K562 (cell line): ENCODE data around the gene MFN1. TPM values are rescaled to one million over a fixed set of nuclear protein-coding genes. Genes with fewer than 3 reads are reported as not detected.

Experiments
- ATAC-seq: fragments of 200-7000 bp; cut with Tn5 transposase; 3 replicates; pipeline ENCODE4 v1.9.1; 2020; ENCODE audit warnings: moderate library complexity
- BruUV-seq: library from RNA; stranded (reverse); fragments of 400-500 nt; replicated peaks from 2 replicates; lab custom pipeline; 2021; lab: Mats Ljungman, UMichigan
- CTCF ChIA-PET: fragments of 300-600 bp; formaldehyde crosslinking; extraction: SDS; loops from one replicate; lab custom pipeline; 2021; ENCODE audit warnings: low intra/inter-chr PET ratio; lab: Yijun Ruan, JAX
- POLR2A ChIA-PET: fragments of 300-600, 350-650 bp; sonication (Branson Sonifier 250); formaldehyde crosslinking; extraction: SDS; loops from one replicate; lab custom pipeline; 2021; ENCODE audit warnings: antibody characterized with exemption, inconsistent platforms; lab: Yijun Ruan, JAX
- DNase-seq, 4 experiments: peaks; one replicate each; pipeline versions ENCODE4 v3.0.0 to v3.0.0-alpha.2; 2011 to 2018; ENCODE audit warnings: low spot score in 3 of 4, mixed read lengths in 3 of 4; ENCODE audit errors: extremely low read depth in 1 of 4
- FAIRE-seq: peaks from 2 replicates; lab custom pipeline; 2011; peaks lifted over from hg19 to GRCh38; lab: Jason Lieb, UNC
- H2AFZ ChIP-seq: 2 replicates; pipeline ENCODE4 v1.6.0; 2011; ENCODE audit warnings: low read depth, low read length, control low read depth, inconsistent platforms
- H3K27ac ChIP-seq: fragments of 200-600 bp; 3 replicates; pipeline ENCODE4 v1.8.0; 2011; ENCODE audit warnings: low read depth, mild to moderate bottlenecking, control low read depth, inconsistent platforms, low read length, moderate library complexity, mixed read lengths; ENCODE audit errors: extremely low read depth
- H3K27me3 ChIP-seq, 2 experiments: fragments of 300-600 bp in 1 of 2; 2 replicates in 1 of 2; 3 replicates in 1 of 2; pipeline versions ENCODE4 v1.6.0 to v1.8.0; 2011; ENCODE audit warnings: inconsistent platforms in 2 of 2, low read length in 2 of 2, mild to moderate bottlenecking in 1 of 2, mixed read lengths in 1 of 2, moderate library complexity in 1 of 2; ENCODE audit not compliant: control insufficient read depth in 2 of 2, insufficient read depth in 2 of 2
- H3K36me3 ChIP-seq: fragments of 300-600 bp; 3 replicates; pipeline ENCODE4 v1.8.0; 2011; ENCODE audit warnings: mild to moderate bottlenecking, low read length, inconsistent platforms; ENCODE audit not compliant: control insufficient read depth, insufficient read depth
- H3K4me1 ChIP-seq, 2 experiments: fragments of 200-600 bp in 1 of 2; replicated peaks in 1 of 2; 2 replicates in 1 of 2; 3 replicates in 1 of 2; pipeline versions ENCODE4 v1.5.1 to v1.8.0; 2011; ENCODE audit warnings: inconsistent platforms in 2 of 2, low read length in 2 of 2, mild to moderate bottlenecking in 1 of 2, mixed read lengths in 1 of 2, moderate library complexity in 1 of 2; ENCODE audit not compliant: control insufficient read depth in 2 of 2, insufficient read depth in 2 of 2
- H3K4me2 ChIP-seq: 2 replicates; pipeline ENCODE4 v1.6.1; 2011; ENCODE audit warnings: low read length, control low read depth, inconsistent platforms, mixed read lengths; ENCODE audit not compliant: insufficient read depth
- H3K4me3 ChIP-seq: fragments of 200-600 bp; sonication (generic), shearing (Covaris generic); 2 replicates; pipeline ENCODE4 v1.5.1; 2016; ENCODE audit warnings: control low read depth, inconsistent platforms
- H3K79me2 ChIP-seq: fragments of 200-600 bp; 3 replicates; pipeline ENCODE4 v1.8.0; 2011; ENCODE audit warnings: low read length, inconsistent platforms; ENCODE audit not compliant: control insufficient read depth, insufficient read depth
- H3K9ac ChIP-seq, 2 experiments: 2 replicates each; pipeline versions ENCODE4 v1.6.0 to v1.6.1; 2011; ENCODE audit warnings: low read depth in 2 of 2, low read length in 2 of 2, control low read depth in 1 of 2, inconsistent platforms in 1 of 2, mild to moderate bottlenecking in 1 of 2, mixed read lengths in 1 of 2; ENCODE audit not compliant: insufficient read depth in 1 of 2
- H3K9me1 ChIP-seq: one replicate; pipeline ENCODE4 v1.6.0; 2011; ENCODE audit warnings: inconsistent platforms, mild to moderate bottlenecking, low read length, moderate library complexity; ENCODE audit not compliant: control insufficient read depth, insufficient read depth
- H3K9me3 ChIP-seq: replicated peaks from 2 replicates; pipeline ENCODE4 v1.5.1; 2011; ENCODE audit warnings: low read depth, low read length, inconsistent platforms; ENCODE audit not compliant: control insufficient read depth, insufficient read depth
- H4K20me1 ChIP-seq: replicated peaks from 2 replicates; pipeline ENCODE4 v1.6.1; 2011; ENCODE audit warnings: low read length, inconsistent platforms, mixed read lengths; ENCODE audit not compliant: control insufficient read depth, insufficient read depth
- CBFA2T3 ChIP-seq: fragments of 450-650 bp; IDR thresholded peaks from 2 replicates; pipeline ENCODE4 v1.6.1; 2017
- DIDO1 ChIP-seq: fragments of 450-650 bp; IDR thresholded peaks from 2 replicates; pipeline ENCODE4 v1.6.1; 2016; ENCODE audit warnings: low read depth, missing biosample characterization, missing genetic modification characterization
- GATAD2B ChIP-seq: fragments of 450-650 bp; IDR thresholded peaks from 2 replicates; pipeline ENCODE4 v1.6.1; 2017; ENCODE audit warnings: mild to moderate bottlenecking, borderline replicate concordance
- HMBOX1 ChIP-seq: sonication (generic); IDR thresholded peaks from 2 replicates; pipeline ENCODE4 v1.6.1; 2016
- MYC ChIP-seq, 2 experiments: fragments of 250-450 bp in 1 of 2; sonication (Bioruptor Pico) in 1 of 2; IDR thresholded peaks; 2 replicates each; pipeline versions ENCODE4 v1.5.1 to v1.6.1; 2012 to 2021; ENCODE audit warnings: low read depth in 2 of 2, borderline replicate concordance in 1 of 2, improper control_type of control experiment in 1 of 2, low read length in 1 of 2, mild to moderate bottlenecking in 1 of 2, moderate library complexity in 1 of 2
- PCBP2 ChIP-seq: fragments of 200-400 bp; formaldehyde crosslinking; IDR thresholded peaks from 2 replicates; pipeline ENCODE4 v1.6.1; 2018; ENCODE audit warnings: low read length, low read depth, mild to moderate bottlenecking, moderate library complexity; ENCODE audit not compliant: poor library complexity, severe bottlenecking
- PHB ChIP-seq: fragments of 250-450 bp; sonication (Bioruptor Pico); IDR thresholded peaks from 2 replicates; pipeline ENCODE4 v1.5.0; 2021
- PML ChIP-seq: IDR thresholded peaks from 2 replicates; pipeline ENCODE4 v1.6.1; 2012; ENCODE audit warnings: low read length, inconsistent platforms
- SAFB2 ChIP-seq: fragments of 200-400 bp; formaldehyde crosslinking; IDR thresholded peaks from 2 replicates; pipeline ENCODE4 v1.6.1; 2018; ENCODE audit warnings: borderline replicate concordance, low read length, low read depth, moderate library complexity; ENCODE audit not compliant: severe bottlenecking
- SLC30A9 ChIP-seq: fragments of 250-450 bp; sonication (Bioruptor Pico); IDR thresholded peaks from 2 replicates; pipeline ENCODE4 v1.8.0; 2022; ENCODE audit warnings: mild to moderate bottlenecking, moderate library complexity
- SRSF3 ChIP-seq: fragments of 200-400 bp; formaldehyde crosslinking; IDR thresholded peaks from 2 replicates; pipeline ENCODE4 v1.6.1; 2016; ENCODE audit warnings: mild to moderate bottlenecking, low read length, moderate library complexity; ENCODE audit not compliant: insufficient read depth
- TFAM ChIP-seq: fragments of 250-450 bp; sonication (Bioruptor Pico); conservative IDR thresholded peaks from 2 replicates; pipeline ENCODE4 v1.5.0; 2021; ENCODE audit warnings: mild to moderate bottlenecking, moderate library complexity
- THRAP3 ChIP-seq: fragments of 450-650 bp; IDR thresholded peaks from 2 replicates; pipeline ENCODE4 v1.6.1; 2016; ENCODE audit warnings: mild to moderate bottlenecking, inconsistent platforms, borderline replicate concordance
- XRCC3 ChIP-seq: fragments of 450-650 bp; IDR thresholded peaks from 2 replicates; pipeline ENCODE4 v1.6.1; 2017; ENCODE audit warnings: mild to moderate bottlenecking, moderate library complexity
- ZFX ChIP-seq: sonication (generic); formaldehyde crosslinking; IDR thresholded peaks from 2 replicates; pipeline ENCODE4 v1.8.0; 2022; ENCODE audit warnings: mild to moderate bottlenecking, missing genetic modification reagents, moderate library complexity
- whole genome bisulfite sequencing: fragments of 100-300 bp; shearing (Covaris generic); methylation state at CpG from one replicate; pipeline ENCODE4 v1.1.6; 2016; ENCODE audit warnings: low coverage, mixed read lengths; ENCODE audit not compliant: insufficient coverage; ENCODE audit errors: missing lambda C conversion rate; 5-methylcytosine and 5-hydroxymethylcytosine counted together
- in situ Hi-C: fragments of 300-500 bp; cut with MboI; formaldehyde crosslinking; loops from 4 replicates; pipeline ENCODE4 v1.15.0; 2018; ENCODE audit warnings: inconsistent platforms, mixed read lengths
- intact Hi-C: fragments of 100-400 bp; cut with micrococcal nuclease; formaldehyde crosslinking; loops from 2 replicates; pipeline ENCODE4 v1.14.2; 2022
- polyA plus RNA-seq, 8 experiments: library from polyadenylated mRNA; depleted of rRNA in 4 of 8; stranded (reverse) in 5 of 8; unstranded in 3 of 8; fragments of >200 nt; fragmentation: Nextera tagmentation in 2 of 8; fragmentation: Illumina TruSeq in 1 of 8; extraction: Ambion mirVana in 2 of 8; extraction: Trizol in 1 of 8; gene quantifications; 2 replicates each; pipeline versions ENCODE4 v1.2.1 to v1.2.3, GENCODE V29; 2011 to 2014; ENCODE audit warnings: inconsistent platforms in 1 of 8, missing spikeins in 1 of 8
- total RNA-seq, 7 experiments: library from RNA; depleted of rRNA in 6 of 7; stranded (reverse); fragments of >200 nt in 6 of 7; fragmentation: Illumina TruSeq in 2 of 7; extraction: Trizol in 2 of 7; gene quantifications; 2 replicates each; pipeline versions ENCODE4 v1.2.1 to v1.2.3, GENCODE V29; 2011 to 2021; ENCODE audit warnings: low replicate concordance in 1 of 7
- TF ChIP-seq, protein P1 (sequence below): fragments of 250-450 bp; sonication (Bioruptor Pico); IDR thresholded peaks from 2 replicates; pipeline ENCODE4 v1.6.1; 2021; ENCODE audit warnings: mild to moderate bottlenecking
- TF ChIP-seq, protein P2 (sequence below): fragments of 250-450 bp; sonication (Bioruptor Pico); IDR thresholded peaks from 2 replicates; pipeline ENCODE4 v1.5.0; 2020; ENCODE audit warnings: mild to moderate bottlenecking, borderline replicate concordance

MFN1 gene
- total and polyA plus RNA-seq, 9 of the 15 experiments (the other 6 are each of a cell fraction or from before 2014, with no cell fraction given), result 10.5 to 42.7 (median 22.6) TPM

- TF ChIP-seq, protein P1, sequence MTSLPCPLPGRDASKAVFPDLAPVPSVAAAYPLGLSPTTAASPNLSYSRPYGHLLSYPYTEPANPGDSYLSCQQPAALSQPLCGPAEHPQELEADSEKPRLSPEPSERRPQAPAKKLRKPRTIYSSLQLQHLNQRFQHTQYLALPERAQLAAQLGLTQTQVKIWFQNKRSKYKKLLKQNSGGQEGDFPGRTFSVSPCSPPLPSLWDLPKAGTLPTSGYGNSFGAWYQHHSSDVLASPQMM (CRISPR knock-in tag), result no peak
- TF ChIP-seq DIDO1 (tag) (no peak), PHB (CRISPR knock-in tag) (no peak)
Observed at GRCh38 chr3:179402963-179403362, 55.5 kb downstream of the MFN1 start (continued).

- no peaks in the 10 kb centered on the region for H3K9me3 ChIP-seq
- no peak overlapping the region for H3K27ac ChIP-seq
- DNase-seq (no peak), FAIRE-seq (no peak), ATAC-seq (no peak)
- H3K4me3 ChIP-seq, result no peak overlapping the region
- H3K9ac ChIP-seq, result no peak overlapping the region
- no peaks in the 10 kb centered on the region for H3K4me1 ChIP-seq
- ChIA-PET CTCF (no interaction called here), POLR2A (interaction anchor here (0.8 to 1.8 kb wide), 2 partner anchors 13 to 397 kb away, joined by 3 to 4 read pairs; no protein-coding TSS in a partner anchor)
- no peaks in the 10 kb centered on the region for H3K27me3 ChIP-seq
- in situ Hi-C loops (no loop called here), intact Hi-C loops (no loop called here)
- no peaks in the 10 kb centered on the region for H4K20me1 ChIP-seq
- no TSS peak for BruUV-seq
- no peaks in the 10 kb centered on the region for H3K79me2 ChIP-seq
- no peaks in the 10 kb centered on the region for H3K9me1 ChIP-seq
- no peak overlapping the region for H2AFZ ChIP-seq
- H3K36me3 ChIP-seq, result peaks cover 52% of the 10 kb centered on the region
- 93% methylated on average over 2 of the region's 2 CpGs for WGBS
- no peak overlapping the region for H3K4me2 ChIP-seq
- TF ChIP-seq, protein P2, sequence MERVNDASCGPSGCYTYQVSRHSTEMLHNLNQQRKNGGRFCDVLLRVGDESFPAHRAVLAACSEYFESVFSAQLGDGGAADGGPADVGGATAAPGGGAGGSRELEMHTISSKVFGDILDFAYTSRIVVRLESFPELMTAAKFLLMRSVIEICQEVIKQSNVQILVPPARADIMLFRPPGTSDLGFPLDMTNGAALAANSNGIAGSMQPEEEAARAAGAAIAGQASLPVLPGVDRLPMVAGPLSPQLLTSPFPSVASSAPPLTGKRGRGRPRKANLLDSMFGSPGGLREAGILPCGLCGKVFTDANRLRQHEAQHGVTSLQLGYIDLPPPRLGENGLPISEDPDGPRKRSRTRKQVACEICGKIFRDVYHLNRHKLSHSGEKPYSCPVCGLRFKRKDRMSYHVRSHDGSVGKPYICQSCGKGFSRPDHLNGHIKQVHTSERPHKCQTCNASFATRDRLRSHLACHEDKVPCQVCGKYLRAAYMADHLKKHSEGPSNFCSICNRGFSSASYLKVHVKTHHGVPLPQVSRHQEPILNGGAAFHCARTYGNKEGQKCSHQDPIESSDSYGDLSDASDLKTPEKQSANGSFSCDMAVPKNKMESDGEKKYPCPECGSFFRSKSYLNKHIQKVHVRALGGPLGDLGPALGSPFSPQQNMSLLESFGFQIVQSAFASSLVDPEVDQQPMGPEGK (CRISPR knock-in tag), result no peak
- no peak for TF ChIP-seq ZFX (CRISPR knock-in tag)
- no peak for TF ChIP-seq CBFA2T3
- no peak for TF ChIP-seq GATAD2B
- TF ChIP-seq, protein P1 (CRISPR knock-in tag), result no peak
- no peak for TF ChIP-seq HMBOX1
- TF ChIP-seq XRCC3, result no peak
- TF ChIP-seq PML, result no peak
- TF ChIP-seq PCBP2, result no peak
- TF ChIP-seq SLC30A9 (CRISPR knock-in tag), result no peak
- no peak for TF ChIP-seq SAFB2
- TF ChIP-seq THRAP3, result no peak
- TF ChIP-seq MYC (IDR thresholded peaks at IDR 0.05; ENCODE audit: low read depth, low read length), result no peak
- TF ChIP-seq MYC (CRISPR knock-in tag; IDR thresholded peaks at IDR 0.05; ENCODE audit: borderline replicate concordance, low read depth), result no peak
- TF ChIP-seq SRSF3, result no peak
- TF ChIP-seq TFAM (CRISPR knock-in tag), result no peak
Observed at GRCh38 chr3:179404307-179404706, 56.8 kb downstream of the MFN1 start.
